Thoracic aorta (tissue), 2 donors: Measurements from ENCODE around the gene SCIN. TPM values are rescaled to one million over a fixed set of nuclear protein-coding genes. Genes with fewer than 3 reads are reported as not detected.

Source experiments
- ATAC-seq: fragments of 150-250 bp; one replicate; pipeline ENCODE4 v1.8.0; 2017; ENCODE audit warnings: low read depth; ENCODE audit not compliant: insufficient number of reproducible peaks, low FRiP score
- DNase-seq: peaks from one replicate; pipeline ENCODE4 v3.0.0-alpha.2; 2020; ENCODE audit warnings: low spot score
- H3K27ac ChIP-seq, 2 donors: fragments of 200-600 bp; sonication (generic); 1 replicate in 1 of 2; 2 replicates in 1 of 2; pipeline ENCODE4 v1.5.1; 2016; ENCODE audit warnings: mild to moderate bottlenecking in 2 of 2, moderate library complexity in 2 of 2
- H3K27me3 ChIP-seq: fragments of 200-600 bp; sonication (generic); replicated peaks from 2 replicates; pipeline ENCODE4 v1.6.0; 2016; ENCODE audit warnings: mild to moderate bottlenecking; ENCODE audit not compliant: insufficient read depth
- H3K36me3 ChIP-seq: fragments of 200-600 bp; sonication (generic); one replicate; pipeline ENCODE4 v1.5.1; 2016
- H3K4me1 ChIP-seq, 2 donors: fragments of 200-600 bp; sonication (generic); 1 replicate in 1 of 2; 2 replicates in 1 of 2; pipeline versions ENCODE4 v1.5.1 to v1.6.0; 2016; ENCODE audit warnings: low read depth in 2 of 2, mild to moderate bottlenecking in 1 of 2; ENCODE audit not compliant: control insufficient read depth in 1 of 2
- H3K4me3 ChIP-seq: fragments of 200-600 bp; sonication (generic); 2 replicates; pipeline ENCODE4 v1.5.1; 2016; ENCODE audit warnings: mild to moderate bottlenecking
- H3K9me3 ChIP-seq: fragments of 200-600 bp; sonication (generic); 2 replicates; pipeline ENCODE4 v1.5.1; 2016
- total RNA-seq, 2 donors: library from RNA; depleted of rRNA; stranded (reverse); fragments of >200 nt; gene quantifications; one replicate each; pipeline versions ENCODE4 v1.1.0 to v1.2.3, GENCODE V29; 2016
- TF ChIP-seq, protein P1 (sequence below): fragments of 200-600 bp; sonication (generic); IDR thresholded peaks from one replicate; pipeline ENCODE4 v1.5.1; 2019; ENCODE audit warnings: antibody characterized with exemption

SCIN gene
- total RNA-seq, 2 donors from 2014 or later = 0.49 to 2.0 TPM

DNA sequence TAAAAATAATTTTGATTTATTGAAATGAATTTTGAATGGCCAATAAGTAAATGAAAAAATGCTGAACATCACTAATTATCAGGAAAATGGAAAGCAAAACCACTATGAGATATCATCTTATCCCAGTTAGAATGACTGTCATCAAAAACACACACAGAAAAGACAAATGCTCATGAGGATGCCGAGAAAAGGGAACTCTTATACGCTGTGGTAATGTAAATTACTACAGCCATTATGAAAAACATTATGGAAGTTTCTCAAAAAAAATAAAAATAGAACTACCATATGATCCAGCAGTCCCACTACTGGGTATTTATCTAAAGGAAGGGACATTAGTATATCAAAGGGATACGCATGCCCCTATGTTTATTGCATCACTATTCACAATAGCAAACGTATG, 15.8 kb downstream of the SCIN start:
- DNase-seq (no peak), ATAC-seq (no peak)
- TF ChIP-seq, protein P1, sequence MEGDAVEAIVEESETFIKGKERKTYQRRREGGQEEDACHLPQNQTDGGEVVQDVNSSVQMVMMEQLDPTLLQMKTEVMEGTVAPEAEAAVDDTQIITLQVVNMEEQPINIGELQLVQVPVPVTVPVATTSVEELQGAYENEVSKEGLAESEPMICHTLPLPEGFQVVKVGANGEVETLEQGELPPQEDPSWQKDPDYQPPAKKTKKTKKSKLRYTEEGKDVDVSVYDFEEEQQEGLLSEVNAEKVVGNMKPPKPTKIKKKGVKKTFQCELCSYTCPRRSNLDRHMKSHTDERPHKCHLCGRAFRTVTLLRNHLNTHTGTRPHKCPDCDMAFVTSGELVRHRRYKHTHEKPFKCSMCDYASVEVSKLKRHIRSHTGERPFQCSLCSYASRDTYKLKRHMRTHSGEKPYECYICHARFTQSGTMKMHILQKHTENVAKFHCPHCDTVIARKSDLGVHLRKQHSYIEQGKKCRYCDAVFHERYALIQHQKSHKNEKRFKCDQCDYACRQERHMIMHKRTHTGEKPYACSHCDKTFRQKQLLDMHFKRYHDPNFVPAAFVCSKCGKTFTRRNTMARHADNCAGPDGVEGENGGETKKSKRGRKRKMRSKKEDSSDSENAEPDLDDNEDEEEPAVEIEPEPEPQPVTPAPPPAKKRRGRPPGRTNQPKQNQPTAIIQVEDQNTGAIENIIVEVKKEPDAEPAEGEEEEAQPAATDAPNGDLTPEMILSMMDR = no peak
- H3K27me3 ChIP-seq = no peaks in the 10 kb centered on the region
- no peaks in the 10 kb centered on the region for H3K9me3 ChIP-seq
- no peak overlapping the region for H3K27ac ChIP-seq
- no peak overlapping the region for H3K4me3 ChIP-seq
- H3K36me3 ChIP-seq = no peaks in the 10 kb centered on the region
- H3K4me1 ChIP-seq = peaks cover 0 to 5% of the 10 kb centered on the region in 2 donors

DNA sequence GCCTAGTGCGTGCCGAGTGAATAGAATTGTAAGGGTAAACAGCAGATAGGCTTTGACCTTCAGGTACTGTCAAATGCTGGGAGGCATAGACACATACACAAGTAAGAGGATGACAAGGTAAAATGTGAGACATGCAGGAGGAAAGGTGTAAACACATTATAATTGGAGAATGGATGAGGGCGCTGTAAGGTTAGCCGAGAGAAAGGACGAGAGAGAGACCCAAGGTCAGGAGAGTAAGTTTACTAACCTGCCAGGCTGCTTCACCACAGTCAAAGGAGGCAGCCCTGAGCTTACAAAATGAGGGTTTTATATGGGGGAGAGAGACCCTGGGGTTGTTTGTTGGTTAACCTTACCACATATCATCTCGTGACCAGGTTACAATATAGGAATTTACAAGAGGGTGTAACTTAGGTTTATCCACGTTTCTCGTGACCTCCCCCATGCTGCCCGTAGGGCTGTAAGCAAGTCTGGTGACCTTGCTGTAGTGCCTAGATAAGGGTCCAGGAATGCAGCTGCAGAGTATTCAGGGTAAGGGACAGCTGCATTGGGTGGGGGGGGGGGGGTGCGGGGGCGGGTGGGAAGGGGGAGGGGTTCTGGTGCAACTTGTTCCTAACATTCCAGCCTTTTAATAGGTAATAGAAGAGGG, 17.9 kb downstream of the SCIN start:
- H3K4me1 ChIP-seq = peaks cover 0 to 5% of the 10 kb centered on the region in 2 donors
- H3K36me3 ChIP-seq = no peaks in the 10 kb centered on the region
- ATAC-seq (no peak), DNase-seq (no peak)
- H3K27me3 ChIP-seq = no peaks in the 10 kb centered on the region
- no peak overlapping the region for H3K4me3 ChIP-seq
- no peaks in the 10 kb centered on the region for H3K9me3 ChIP-seq
- no peak overlapping the region for H3K27ac ChIP-seq
- TF ChIP-seq, protein P1 = no peak

DNA sequence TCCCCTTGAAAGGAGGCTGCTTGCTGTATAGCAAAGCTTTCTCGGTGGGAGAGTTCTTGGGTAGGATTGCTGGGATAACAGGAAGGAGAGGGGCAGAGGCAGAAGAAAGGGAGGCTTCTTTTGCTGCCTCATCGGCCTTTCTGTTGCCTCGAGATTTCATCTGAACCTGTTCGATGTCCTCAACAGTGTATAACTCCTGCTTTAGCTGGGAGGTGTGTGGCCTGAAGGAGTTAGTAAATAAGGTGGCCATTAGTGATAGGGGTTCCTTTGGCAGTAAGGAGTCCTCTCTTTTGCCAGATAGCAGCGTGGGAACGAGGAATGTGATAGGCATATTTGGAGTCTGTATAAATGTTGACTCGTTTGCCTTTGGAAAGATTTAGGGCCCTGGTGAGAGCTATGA, 20.0 kb downstream of the SCIN start:
- Histone ChIP-seq H3K4me1 (no peaks in the 10 kb centered on the region), H3K27me3 (no peaks in the 10 kb centered on the region), H3K9me3 (no peaks in the 10 kb centered on the region), H3K4me3 (no peak overlapping the region), H3K27ac (no peak overlapping the region), H3K36me3 (no peaks in the 10 kb centered on the region)
- TF ChIP-seq, protein P1 = no peak
- no peak for ATAC-seq
- no peak for DNase-seq

DNA sequence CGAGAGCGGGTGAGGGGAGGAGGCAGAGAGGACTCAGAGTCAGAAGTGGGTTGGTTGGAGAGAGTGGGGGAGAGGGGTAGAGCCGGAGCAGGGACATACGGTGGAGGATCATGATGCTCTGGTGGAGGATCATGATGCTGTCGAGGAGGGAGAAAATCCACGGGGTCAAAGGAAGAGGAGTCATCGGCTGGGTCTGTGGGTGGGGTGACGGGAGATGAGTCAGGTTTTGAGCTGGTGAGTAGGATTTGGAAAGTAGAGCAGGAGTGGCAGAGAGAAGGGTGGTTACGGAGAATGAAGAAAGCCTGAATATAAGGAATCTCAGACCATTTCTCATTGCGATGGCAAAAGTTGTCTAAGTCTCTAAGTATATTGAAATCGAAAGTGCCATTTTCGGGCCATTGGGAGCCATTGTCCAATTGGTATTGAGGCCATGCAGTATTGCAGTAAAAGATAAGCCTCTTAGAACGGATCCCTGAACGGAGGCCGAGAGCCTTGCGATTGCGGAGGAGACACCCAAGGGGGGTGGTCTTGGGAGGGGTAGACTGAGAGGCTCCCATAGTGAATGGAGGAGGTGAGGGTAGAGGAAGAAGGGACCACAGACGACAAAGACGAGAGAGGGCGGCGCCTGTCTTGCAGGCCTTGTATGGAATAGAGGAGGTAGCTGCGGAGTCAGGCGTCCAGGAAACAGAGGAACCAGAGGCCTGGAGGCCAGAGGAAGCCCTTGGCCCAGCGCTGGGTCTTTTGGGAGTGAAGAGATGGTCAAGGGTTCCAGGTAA, 23.8 kb downstream of the SCIN start:
- Histone ChIP-seq H3K4me3 (no peak overlapping the region), H3K4me1 (peaks cover 0 to 4% of the 10 kb centered on the region in 2 donors), H3K27me3 (no peaks in the 10 kb centered on the region), H3K9me3 (no peaks in the 10 kb centered on the region), H3K27ac (no peak overlapping the region), H3K36me3 (no peaks in the 10 kb centered on the region)
- ATAC-seq = no peak
- DNase-seq = no peak
- TF ChIP-seq, protein P1 = no peak

DNA sequence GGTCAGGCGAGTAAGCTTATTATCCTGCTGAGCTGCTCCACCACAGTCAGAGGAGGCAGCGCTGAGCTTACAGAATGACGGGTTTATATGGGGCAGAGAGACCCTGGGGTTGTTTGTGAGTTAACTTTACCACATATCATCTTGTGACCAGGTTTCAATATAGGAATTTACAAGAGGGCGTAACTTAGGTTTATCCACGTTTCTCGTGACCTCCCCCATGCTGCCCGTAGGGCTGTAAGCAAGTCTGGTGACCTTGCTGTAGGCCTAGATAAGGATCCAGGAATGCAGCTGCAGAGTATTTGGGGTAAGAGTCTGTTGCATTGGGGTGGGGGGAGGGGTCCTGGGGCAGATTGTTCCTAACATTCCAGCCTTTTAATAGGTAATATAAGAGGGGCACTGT, 24.6 kb downstream of the SCIN start:
- no peak for DNase-seq
- Histone ChIP-seq H3K9me3 (no peaks in the 10 kb centered on the region), H3K4me1 (peaks cover 0 to 4% of the 10 kb centered on the region in 2 donors), H3K36me3 (no peaks in the 10 kb centered on the region), H3K4me3 (no peak overlapping the region), H3K27ac (no peak overlapping the region), H3K27me3 (no peaks in the 10 kb centered on the region)
- ATAC-seq = no peak
- TF ChIP-seq, protein P1 = no peak
